Large intestine (tissue), 1 donor: ENCODE measurements around the gene NR2F1. TPM values are rescaled to one million over a fixed set of nuclear protein-coding genes. Genes with fewer than 3 reads are reported as not detected.

Source experiments
- polyA plus RNA-seq: library from polyadenylated mRNA; unstranded; fragments of 120-200 nt; gene quantifications from one replicate; pipeline ENCODE4 v1.2.1, GENCODE V29; 2013

The NR2F1 gene
- polyA plus RNA-seq, 1 donor = 7.6 TPM

Other genes starting within 250 kb of the NR2F1 start
- 7.2 TPM for gene NR2F1-AS1, start 2.0 kb upstream of the NR2F1 start, polyA plus RNA-seq
- 0.03 TPM for gene POU5F2, start 158.4 kb downstream of the NR2F1 start, polyA plus RNA-seq